Stimulated activated naive CD8-positive, alpha-beta T cell treated with anti-CD3 and anti-CD28 coated beads, Interleukin-15, Interleukin-2, amounts not matched to agents 100 ng/mL and 50 ng/mL, for 24 hours (primary cell): Measurements from ENCODE around the gene PEX3.
A peak's percentile ranks its signal among the peaks of the same experiment; 100 is the strongest.

Experiments
- H3K27ac Mint-ChIP-seq: one replicate; pipeline ENCODE4 v1.8.0; 2021; ENCODE audit warnings: mild to moderate bottlenecking, mixed read lengths
- H3K27me3 Mint-ChIP-seq: one replicate; pipeline ENCODE4 v1.8.0; 2021; ENCODE audit warnings: mixed read lengths
- H3K36me3 Mint-ChIP-seq: one replicate; pipeline ENCODE4 v1.8.0; 2021; ENCODE audit warnings: low read depth, mixed read lengths
- H3K4me1 Mint-ChIP-seq: one replicate; pipeline ENCODE4 v1.8.0; 2021; ENCODE audit warnings: low read depth, mixed read lengths
- H3K4me3 Mint-ChIP-seq: one replicate; pipeline ENCODE4 v1.8.0; 2021; ENCODE audit warnings: mild to moderate bottlenecking, mixed read lengths
- H3K9me3 Mint-ChIP-seq: one replicate; pipeline ENCODE4 v1.8.0; 2021; ENCODE audit warnings: mixed read lengths

Gene PEX3

DNA sequence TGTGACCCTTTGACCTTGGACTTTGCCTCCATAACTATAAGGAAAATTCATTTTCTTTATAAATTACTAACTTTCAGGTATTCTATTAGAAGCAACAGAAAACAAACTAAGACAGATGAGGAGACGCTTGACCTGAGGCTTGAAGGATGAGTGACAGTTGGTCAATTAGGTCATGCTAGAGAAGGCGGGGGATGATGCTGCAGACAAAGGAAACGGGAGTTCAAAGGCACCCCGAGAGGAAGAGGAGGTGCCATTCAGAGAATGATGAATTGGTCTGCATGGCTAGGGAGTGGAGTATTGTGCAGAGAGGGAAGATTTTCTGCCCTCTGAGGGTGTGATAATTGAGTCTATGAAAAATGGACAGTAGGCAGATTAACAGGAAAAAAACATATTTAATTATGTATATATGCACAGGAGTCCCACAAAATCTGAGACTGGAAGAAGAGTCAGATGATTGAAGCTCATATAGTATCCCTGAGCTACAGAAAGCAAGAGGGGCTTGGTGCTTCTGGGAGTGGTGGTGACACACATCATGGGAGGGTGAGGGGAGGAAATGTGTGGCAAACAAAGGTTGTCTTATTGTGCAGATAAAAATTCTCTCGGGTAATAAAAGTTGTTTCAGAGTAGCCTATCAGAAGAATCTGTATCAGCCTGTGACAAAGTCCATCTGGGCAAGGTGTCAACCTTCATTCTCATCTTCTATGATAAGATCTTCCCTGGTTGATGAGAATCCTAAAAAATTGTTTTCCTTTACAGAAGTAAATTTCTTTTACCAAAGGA, 81.3 kb downstream of the PEX3 start:
- Mint-ChIP-seq H3K27ac (no peak overlapping the region), H3K9me3 (no peaks in the 10 kb centered on the region), H3K4me1 (peaks cover 24% of the 10 kb centered on the region), H3K4me3 (no peak overlapping the region), H3K36me3 (no peaks in the 10 kb centered on the region), H3K27me3 (no peaks in the 10 kb centered on the region)

DNA sequence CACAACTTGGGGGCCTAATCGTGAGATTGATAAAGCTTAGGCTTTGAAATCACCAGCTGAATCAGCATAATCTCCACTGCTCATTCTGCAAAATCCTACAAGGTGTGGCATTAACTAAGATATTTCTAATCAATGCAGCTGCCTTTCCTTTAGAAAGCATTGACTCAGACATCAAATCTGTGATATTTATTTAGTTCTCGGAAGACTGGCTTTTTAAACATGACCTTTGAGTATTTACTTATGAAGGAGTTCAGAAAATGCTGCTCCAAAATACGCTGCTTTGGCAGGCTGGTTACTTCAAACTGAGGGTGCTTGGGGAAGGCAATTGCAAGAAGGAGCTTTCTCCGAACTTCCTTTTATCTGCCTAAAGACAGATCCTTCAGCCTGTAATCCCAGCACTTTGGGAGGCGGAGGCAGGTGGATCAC, 84.6 kb downstream of the PEX3 start:
- Mint-ChIP-seq H3K4me1 (peaks cover 32% of the 10 kb centered on the region), H3K4me3 (no peak overlapping the region), H3K27me3 (no peaks in the 10 kb centered on the region), H3K9me3 (no peaks in the 10 kb centered on the region), H3K36me3 (no peaks in the 10 kb centered on the region), H3K27ac (no peak overlapping the region)

DNA sequence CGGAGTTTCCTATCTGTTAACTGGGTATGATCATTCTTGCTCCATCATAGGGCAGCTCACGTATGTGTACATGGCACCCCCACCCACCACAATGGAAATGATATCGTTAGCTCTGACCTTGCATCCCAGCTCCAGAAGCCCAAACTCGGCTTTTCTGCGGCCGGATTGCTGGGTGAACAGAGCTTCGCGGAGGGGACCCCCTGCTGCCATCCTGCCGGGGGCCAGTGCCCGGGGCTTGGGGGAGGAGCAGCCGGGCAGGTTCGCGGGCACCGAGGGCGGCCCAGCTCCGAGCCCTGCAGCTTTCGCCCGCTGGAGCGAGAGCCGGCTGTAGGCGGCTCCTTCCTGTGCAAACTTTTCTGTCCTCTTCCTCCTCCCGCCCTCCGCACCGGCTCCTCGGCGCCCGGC, 85.9 kb downstream of the PEX3 start:
- Mint-ChIP-seq H3K4me1 (peaks cover 33% of the 10 kb centered on the region), H3K27me3 (no peaks in the 10 kb centered on the region), H3K9me3 (no peaks in the 10 kb centered on the region), H3K27ac (no peak overlapping the region), H3K4me3 (peak overlapping the region; percentile 69), H3K36me3 (no peaks in the 10 kb centered on the region)

DNA sequence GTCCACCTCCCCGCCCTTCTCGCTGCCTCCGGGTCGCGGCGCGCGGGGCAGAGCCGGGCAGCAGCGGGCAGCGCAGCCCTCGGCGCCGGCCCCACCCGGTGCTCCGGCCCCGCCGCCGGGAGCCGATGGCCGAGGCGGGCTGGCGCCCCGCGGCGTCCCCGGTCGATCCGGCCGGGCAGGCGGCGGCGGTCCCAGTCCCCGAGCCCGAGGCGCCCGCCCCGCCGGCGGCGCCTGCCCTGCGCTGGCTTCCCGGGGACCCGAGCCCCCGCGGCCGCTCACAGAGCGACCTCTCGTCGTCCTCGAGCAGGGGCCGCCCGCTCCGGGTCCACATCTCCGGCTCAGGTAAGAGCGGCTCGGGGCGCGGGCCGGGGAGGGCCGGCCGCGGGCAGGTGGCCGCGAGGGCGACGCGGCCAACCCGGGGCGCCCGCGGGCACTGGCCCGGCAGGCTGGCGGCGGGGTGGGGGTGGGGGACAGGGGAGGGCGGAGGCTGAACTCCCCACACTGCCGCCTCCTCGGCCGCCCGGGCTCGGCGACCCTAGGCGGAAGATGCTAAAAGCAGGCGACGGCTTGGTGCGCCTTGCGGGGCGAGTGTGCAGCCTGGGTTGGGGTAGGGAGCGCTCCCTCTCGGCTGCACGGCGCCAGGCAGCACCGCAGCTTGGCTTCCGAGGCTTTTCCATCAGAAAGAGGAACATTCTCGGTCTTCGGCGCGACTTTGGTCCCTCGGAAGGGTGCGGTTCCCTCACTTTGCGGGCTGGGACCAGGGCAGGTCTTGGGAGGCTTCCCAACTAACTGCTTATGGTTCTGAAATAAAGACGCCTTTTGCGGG, 86.5 kb downstream of the PEX3 start:
- Mint-ChIP-seq H3K4me1 (peaks cover 34% of the 10 kb centered on the region), H3K9me3 (no peaks in the 10 kb centered on the region)

DNA sequence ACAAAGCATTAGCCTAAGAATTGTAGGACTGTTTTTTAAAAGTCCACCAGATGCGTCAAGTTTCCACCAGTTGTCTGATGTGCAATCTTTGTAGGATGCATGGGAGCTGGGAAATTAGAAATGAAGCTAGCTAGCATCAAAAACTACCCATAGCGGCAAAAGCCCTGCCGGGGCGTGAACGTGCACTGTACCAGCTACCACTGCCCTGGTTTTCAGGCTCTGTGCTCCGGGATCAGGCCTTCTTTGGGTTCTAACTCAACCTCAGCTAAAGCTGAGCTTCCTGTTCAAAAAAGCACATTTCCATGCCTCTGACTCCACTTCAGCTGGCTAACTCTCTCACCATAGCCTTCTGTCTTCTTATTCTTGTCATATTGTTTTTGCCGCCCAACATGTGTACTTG, 87.8 kb downstream of the PEX3 start:
- peak overlapping the region; percentile 81 for H3K4me3 Mint-ChIP-seq
- H3K27ac Mint-ChIP-seq, result peak overlapping the region; percentile 22

More for the DNA sequence above, 86.5 kb downstream of the PEX3 start:
- H3K27me3 Mint-ChIP-seq, result no peaks in the 10 kb centered on the region
- H3K4me3 Mint-ChIP-seq, result peak overlapping the region; percentile 81
- H3K27ac Mint-ChIP-seq, result peak overlapping the region; percentile 56
- no peaks in the 10 kb centered on the region for H3K36me3 Mint-ChIP-seq

DNA sequence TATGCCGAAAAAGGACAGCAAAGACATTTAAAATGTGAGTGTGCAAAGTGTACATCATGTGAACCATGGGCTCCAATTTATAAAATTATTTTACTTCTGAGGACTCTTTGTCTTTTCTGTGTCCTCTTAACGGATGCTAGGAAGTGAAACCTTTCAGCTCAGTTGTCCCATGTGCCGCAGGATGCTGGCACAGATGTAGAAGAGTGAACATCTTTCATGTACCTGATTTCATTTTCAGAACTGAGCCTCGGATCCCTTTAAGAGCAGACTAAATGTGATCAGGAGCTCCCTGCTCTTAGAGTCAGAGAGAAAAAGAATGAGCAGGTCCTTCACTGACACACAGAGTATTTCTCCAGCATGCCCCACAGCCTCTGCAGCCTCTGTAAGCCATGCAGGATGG, 88.5 kb downstream of the PEX3 start:
- Mint-ChIP-seq H3K27ac (no peak overlapping the region), H3K27me3 (no peaks in the 10 kb centered on the region), H3K36me3 (no peaks in the 10 kb centered on the region)

More for the DNA sequence above, 87.8 kb downstream of the PEX3 start:
- Mint-ChIP-seq H3K4me1 (peaks cover 44% of the 10 kb centered on the region), H3K27me3 (no peaks in the 10 kb centered on the region), H3K36me3 (no peaks in the 10 kb centered on the region), H3K9me3 (no peaks in the 10 kb centered on the region)

DNA sequence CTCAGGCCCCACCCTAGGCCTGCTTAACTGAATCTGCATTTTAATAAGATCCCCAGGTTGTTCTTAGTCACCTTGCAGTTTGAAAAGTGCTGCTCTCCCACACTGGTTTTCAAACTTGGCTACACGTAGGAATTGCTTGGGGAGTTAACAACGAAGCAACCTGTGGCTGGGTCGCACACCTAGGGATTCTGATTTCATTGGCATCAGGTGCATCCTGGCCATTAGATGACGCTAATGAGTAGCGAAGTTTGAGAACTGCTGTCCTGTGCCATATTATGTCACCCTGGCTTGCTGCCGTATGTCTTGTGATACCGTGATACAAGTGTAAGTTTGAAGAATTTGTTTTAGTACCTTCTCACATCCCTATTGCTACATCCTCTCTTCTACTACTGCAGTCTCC, 89.1 kb downstream of the PEX3 start:
- H3K4me3 Mint-ChIP-seq, result no peak overlapping the region
- peaks cover 52% of the 10 kb centered on the region for H3K4me1 Mint-ChIP-seq
- no peaks in the 10 kb centered on the region for H3K27me3 Mint-ChIP-seq

More for the DNA sequence above, 88.5 kb downstream of the PEX3 start:
- peaks cover 48% of the 10 kb centered on the region for H3K4me1 Mint-ChIP-seq
- H3K4me3 Mint-ChIP-seq, result peak overlapping the region; percentile 81
- no peaks in the 10 kb centered on the region for H3K9me3 Mint-ChIP-seq

DNA sequence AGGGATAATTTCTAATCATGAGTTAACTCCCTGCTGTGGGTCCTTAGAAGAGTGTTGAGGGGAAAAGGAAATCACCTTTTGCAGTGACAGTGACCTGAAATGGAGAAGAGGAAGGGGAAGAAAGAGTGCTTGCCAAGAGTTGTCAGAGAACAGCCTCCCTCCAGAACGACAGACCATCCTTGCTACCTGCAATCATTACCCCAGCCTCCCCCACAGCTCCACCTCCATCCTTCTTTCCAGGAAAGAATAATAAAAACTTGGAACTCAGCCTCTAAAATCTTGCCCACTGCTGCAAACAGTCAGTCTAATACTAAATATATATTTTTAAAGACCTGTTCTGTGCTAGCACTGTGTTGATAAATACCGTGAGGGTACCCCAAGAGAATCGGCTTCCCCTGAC, 89.6 kb downstream of the PEX3 start:
- no peaks in the 10 kb centered on the region for H3K9me3 Mint-ChIP-seq
- no peaks in the 10 kb centered on the region for H3K27me3 Mint-ChIP-seq
- peaks cover 52% of the 10 kb centered on the region for H3K4me1 Mint-ChIP-seq
- no peaks in the 10 kb centered on the region for H3K36me3 Mint-ChIP-seq
- H3K4me3 Mint-ChIP-seq, result no peak overlapping the region
- H3K27ac Mint-ChIP-seq, result no peak overlapping the region

More for the DNA sequence above, 89.1 kb downstream of the PEX3 start:
- Mint-ChIP-seq H3K27ac (no peak overlapping the region), H3K9me3 (no peaks in the 10 kb centered on the region), H3K36me3 (no peaks in the 10 kb centered on the region)
